HepG2 (cell line): ENCODE data around the gene CLIC1. TPM values are rescaled to one million over a fixed set of nuclear protein-coding genes. Genes with fewer than 3 reads are reported as not detected.

ENCODE experiments used
- ATAC-seq: fragments of 200-7000 bp; cut with Tn5 transposase; 3 replicates; pipeline ENCODE4 v1.9.1; 2020; ENCODE audit warnings: mild to moderate bottlenecking, moderate library complexity
- BruUV-seq: library from RNA; stranded (reverse); fragments of 400-500 nt; replicated peaks from 2 replicates; lab custom pipeline; 2021; lab: Mats Ljungman, UMichigan
- CTCF ChIA-PET: fragments of 300-600 bp; formaldehyde crosslinking; extraction: SDS; loops from one replicate; lab custom pipeline; 2021; ENCODE audit warnings: low total read pairs, inconsistent platforms, low intra/inter-chr PET ratio; lab: Yijun Ruan, JAX
- POLR2A ChIA-PET: fragments of 350-600 bp; sonication (Branson Sonifier 250); formaldehyde crosslinking; loops from one replicate; lab custom pipeline; 2020; ENCODE audit warnings: antibody characterized with exemption, inconsistent platforms; lab: Yijun Ruan, JAX
- DNase-seq: peaks from one replicate; pipeline ENCODE4 v3.0.0-alpha.2; 2015; ENCODE audit warnings: low spot score
- FAIRE-seq: peaks from 3 replicates; lab custom pipeline; 2011; peaks lifted over from hg19 to GRCh38; lab: Jason Lieb, UNC
- H2AFZ ChIP-seq: one replicate; pipeline ENCODE4 v1.6.1; 2011; ENCODE audit warnings: low read length, inconsistent platforms
- H3K27ac ChIP-seq: fragments of 300-600 bp; 3 replicates; pipeline ENCODE4 v1.8.0; 2011; ENCODE audit warnings: mixed run types, mild to moderate bottlenecking, mixed read lengths, low read length, inconsistent platforms; ENCODE audit not compliant: insufficient read depth; ENCODE audit errors: extremely low read length
- H3K27me3 ChIP-seq, 2 experiments: fragments of 200-600 bp in 1 of 2; 2 replicates in 1 of 2; 3 replicates in 1 of 2; pipeline versions ENCODE4 v1.6.0 to v1.8.0; 2011; ENCODE audit warnings: low read length in 2 of 2, mild to moderate bottlenecking in 2 of 2, moderate library complexity in 2 of 2, inconsistent platforms in 1 of 2; ENCODE audit not compliant: insufficient read depth in 2 of 2, control insufficient read depth in 1 of 2
- H3K36me3 ChIP-seq, 2 experiments: fragments of 200-600 bp in 1 of 2; replicated peaks in 1 of 2; 2 replicates in 1 of 2; 3 replicates in 1 of 2; pipeline versions ENCODE4 v1.5.1 to v1.8.0; 2011; ENCODE audit warnings: low read length in 2 of 2, inconsistent platforms in 1 of 2; ENCODE audit not compliant: insufficient read depth in 2 of 2, control insufficient read depth in 1 of 2
- H3K4me1 ChIP-seq: 2 replicates; pipeline ENCODE4 v1.5.1; 2012; ENCODE audit warnings: low read length, inconsistent platforms; ENCODE audit not compliant: insufficient read depth
- H3K4me2 ChIP-seq: 2 replicates; pipeline ENCODE4 v1.6.0; 2011; ENCODE audit warnings: low read depth, low read length, inconsistent platforms
- H3K4me3 ChIP-seq, 3 experiments: fragments of 200-600 bp in 1 of 3; sonication (generic), shearing (Covaris generic) in 1 of 3; replicated peaks in 1 of 3; 2 replicates each; pipeline ENCODE4 v1.5.1; 2011 to 2016; ENCODE audit warnings: low read length in 3 of 3, inconsistent platforms in 2 of 3, low read depth in 2 of 3, mild to moderate bottlenecking in 2 of 3, control low read depth in 1 of 3, mixed read lengths in 1 of 3; ENCODE audit not compliant: insufficient read depth in 1 of 3
- H3K79me2 ChIP-seq: one replicate; pipeline ENCODE4 v1.6.1; 2011; ENCODE audit warnings: low read length, inconsistent platforms; ENCODE audit not compliant: insufficient read depth
- H3K9ac ChIP-seq: 2 replicates; pipeline ENCODE4 v1.6.0; 2011; ENCODE audit warnings: mild to moderate bottlenecking, low read depth, low read length, inconsistent platforms; ENCODE audit not compliant: insufficient read depth
- H3K9me3 ChIP-seq: 2 replicates; pipeline ENCODE4 v1.5.1; 2012; ENCODE audit warnings: mild to moderate bottlenecking, low read length
- H4K20me1 ChIP-seq: 2 replicates; pipeline ENCODE4 v1.6.0; 2011; ENCODE audit warnings: inconsistent platforms, mild to moderate bottlenecking, low read length, moderate library complexity; ENCODE audit not compliant: insufficient read depth
- FIP1L1 ChIP-seq: fragments of 200-400 bp; formaldehyde crosslinking; IDR thresholded peaks from 2 replicates; pipeline ENCODE4 v1.6.1; 2018; ENCODE audit warnings: low read depth, mild to moderate bottlenecking, low read length, moderate library complexity, borderline replicate concordance; ENCODE audit not compliant: insufficient read depth
- PCBP2 ChIP-seq: fragments of 200-400 bp; formaldehyde crosslinking; optimal IDR thresholded peaks from 2 replicates; pipeline ENCODE3; 2018; ENCODE audit warnings: low read length, low read depth; ENCODE audit not compliant: poor library complexity, severe bottlenecking
- POLR2G ChIP-seq: fragments of 200-400 bp; formaldehyde crosslinking; IDR thresholded peaks from 2 replicates; pipeline ENCODE4 v1.6.1; 2018; ENCODE audit warnings: mild to moderate bottlenecking, low read depth, low read length, moderate library complexity
- RARA ChIP-seq: IDR thresholded peaks from 2 replicates; pipeline ENCODE4 v1.6.1; 2016; ENCODE audit warnings: missing genetic modification reagents, missing compliant biosample characterization
- SMYD3 ChIP-seq: sonication (generic); formaldehyde crosslinking; IDR thresholded peaks from 2 replicates; pipeline ENCODE4 v1.8.1; 2023; ENCODE audit warnings: mild to moderate bottlenecking, missing genetic modification reagents
- SSRP1 ChIP-seq: IDR thresholded peaks from 2 replicates; pipeline ENCODE4 v1.6.1; 2016; ENCODE audit warnings: control low read depth
- ZBTB25 ChIP-seq: IDR thresholded peaks from 2 replicates; pipeline ENCODE4 v1.6.1; 2018; ENCODE audit warnings: missing genetic modification reagents
- ZNF263 ChIP-seq: sonication (generic); formaldehyde crosslinking; IDR thresholded peaks from 2 replicates; pipeline ENCODE4 v1.4.0; 2020; ENCODE audit warnings: missing genetic modification reagents
- ZNF556 ChIP-seq: sonication (generic); formaldehyde crosslinking; IDR thresholded peaks from 2 replicates; pipeline ENCODE4 v1.4.0; 2020; ENCODE audit warnings: mild to moderate bottlenecking, missing genetic modification reagents, borderline replicate concordance
- whole genome bisulfite sequencing: methylation state at CpG from one replicate; pipeline ENCODE4 v1.1.6; 2017; ENCODE audit warnings: low lambda C conversion rate; 5-methylcytosine and 5-hydroxymethylcytosine counted together
- in situ Hi-C: cut with HindIII; loops from 2 replicates; pipeline ENCODE4 v1.10.0; 2017; ENCODE audit warnings: low pct_unique_long_range_greater_than_20kb; ENCODE audit not compliant: extremely low pct_ligation_motif_present
- intact Hi-C: fragments of 100-400 bp; cut with micrococcal nuclease; formaldehyde crosslinking; loops from one replicate; pipeline ENCODE4 v1.10.0; 2022; ENCODE audit not compliant: unreplicated experiment
- polyA plus RNA-seq, 8 experiments: library from polyadenylated mRNA; depleted of rRNA in 3 of 8; stranded (reverse) in 7 of 8; unstranded in 1 of 8; fragments of >200 nt; fragmentation: Illumina TruSeq in 4 of 8; extraction: Trizol in 4 of 8; gene quantifications; 2 replicates each; pipeline versions ENCODE4 v1.2.1 to v1.2.3, GENCODE V29; 2011 to 2016; ENCODE audit warnings: low read depth in 4 of 8, missing spikeins in 1 of 8, mixed read lengths in 1 of 8; ENCODE audit not compliant: insufficient read depth in 1 of 8
- total RNA-seq, 5 experiments: library from RNA; depleted of rRNA; stranded (reverse); fragments of >200 nt; fragmentation: Illumina TruSeq; extraction: Trizol; gene quantifications; 2 replicates each; pipeline ENCODE4 v1.2.3, GENCODE V29; 2016; ENCODE audit warnings: low read depth in 1 of 5
- TF ChIP-seq, protein P1 (sequence below): sonication (generic); formaldehyde crosslinking; IDR thresholded peaks from 2 replicates; pipeline ENCODE4 v1.5.0; 2020; ENCODE audit warnings: mild to moderate bottlenecking, missing genetic modification reagents
- TF ChIP-seq, protein P2 (sequence below): sonication (generic); formaldehyde crosslinking; IDR thresholded peaks from 2 replicates; pipeline ENCODE4 v1.5.1; 2020; ENCODE audit warnings: missing genetic modification reagents, mild to moderate bottlenecking, borderline replicate concordance

CLIC1 gene
- total and polyA plus RNA-seq, 2 of the 13 experiments (the other 11 are each of a cell fraction or from before 2014, with no cell fraction given), result 602 to 891 TPM

DNA sequence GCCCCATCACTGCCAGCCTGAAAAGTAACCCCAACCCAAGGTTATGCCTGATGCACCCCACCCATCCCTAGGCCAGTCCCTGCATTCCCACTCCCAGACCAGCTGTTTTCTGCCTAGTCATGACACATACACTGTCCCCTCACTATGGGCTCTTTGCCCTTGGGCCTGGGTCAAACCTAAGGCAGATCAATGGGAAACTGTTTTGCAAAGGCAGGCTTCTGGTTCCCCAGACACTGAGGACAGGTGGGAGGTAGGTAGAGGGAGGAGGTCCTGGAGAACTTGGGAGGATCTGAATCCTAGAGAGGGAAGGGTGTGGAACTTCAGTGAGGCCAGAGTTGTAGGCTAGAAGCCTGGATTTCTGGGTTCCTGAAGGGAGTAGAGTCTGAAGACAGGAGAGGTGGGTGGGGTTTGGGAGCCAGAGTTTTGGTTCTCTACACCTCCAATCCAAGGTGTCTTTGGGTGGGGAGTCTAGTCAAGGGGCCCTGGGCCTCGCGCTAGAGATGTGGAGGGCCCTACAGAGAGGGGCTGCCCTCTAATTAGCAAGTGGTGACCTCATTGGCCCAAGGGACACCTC lies 2.0 kb downstream of the CLIC1 start (continued):
- TF ChIP-seq, protein P1, sequence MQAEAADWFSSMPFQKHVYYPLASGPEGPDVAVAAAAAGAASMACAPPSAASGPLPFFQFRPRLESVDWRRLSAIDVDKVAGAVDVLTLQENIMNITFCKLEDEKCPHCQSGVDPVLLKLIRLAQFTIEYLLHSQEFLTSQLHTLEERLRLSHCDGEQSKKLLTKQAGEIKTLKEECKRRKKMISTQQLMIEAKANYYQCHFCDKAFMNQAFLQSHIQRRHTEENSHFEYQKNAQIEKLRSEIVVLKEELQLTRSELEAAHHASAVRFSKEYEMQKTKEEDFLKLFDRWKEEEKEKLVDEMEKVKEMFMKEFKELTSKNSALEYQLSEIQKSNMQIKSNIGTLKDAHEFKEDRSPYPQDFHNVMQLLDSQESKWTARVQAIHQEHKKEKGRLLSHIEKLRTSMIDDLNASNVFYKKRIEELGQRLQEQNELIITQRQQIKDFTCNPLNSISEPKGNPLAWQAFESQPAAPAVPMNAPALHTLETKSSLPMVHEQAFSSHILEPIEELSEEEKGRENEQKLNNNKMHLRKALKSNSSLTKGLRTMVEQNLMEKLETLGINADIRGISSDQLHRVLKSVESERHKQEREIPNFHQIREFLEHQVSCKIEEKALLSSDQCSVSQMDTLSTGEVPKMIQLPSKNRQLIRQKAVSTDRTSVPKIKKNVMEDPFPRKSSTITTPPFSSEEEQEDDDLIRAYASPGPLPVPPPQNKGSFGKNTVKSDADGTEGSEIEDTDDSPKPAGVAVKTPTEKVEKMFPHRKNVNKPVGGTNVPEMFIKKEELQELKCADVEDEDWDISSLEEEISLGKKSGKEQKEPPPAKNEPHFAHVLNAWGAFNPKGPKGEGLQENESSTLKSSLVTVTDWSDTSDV (CRISPR knock-in tag), result no peak
- TF ChIP-seq ZBTB25 (no peak), ZNF556 (CRISPR knock-in tag) (peak; percentile 53; the same call in 1 of the 2 replicates), ZNF263 (CRISPR knock-in tag) (0 out of 2 replicates have a peak, but pooled peaks have one; percentile 8), SSRP1 (no peak), RARA (CRISPR knock-in tag) (no peak)

GRCh38 chr6:31733734-31734133 lies 2.6 kb downstream of the CLIC1 start:
- H3K79me2 ChIP-seq, result peaks cover 41% of the 10 kb centered on the region
- in situ Hi-C loops (loop anchor here (5.0 kb wide), 1 partner anchor 34 kb away; no protein-coding TSS in a partner anchor), intact Hi-C loops (no loop called here)
- H3K9ac ChIP-seq, result peak overlapping the region; percentile 98
- ChIA-PET POLR2A (interaction anchor here (1.8 to 11.3 kb wide), 5 partner anchors 13 to 62 kb away, joined by 4 to 279 read pairs (median 66); partner anchors contain the start of genes VARS1 and VWA7), CTCF (interaction anchor here (1.3 kb wide), 1 partner anchor 36 kb away, joined by 3 read pairs; no protein-coding TSS in a partner anchor)
- H3K4me2 ChIP-seq, result peak overlapping the region; percentile 98
- H2AFZ ChIP-seq, result no peak overlapping the region
- peak overlapping the region; percentile 99 for H3K27ac ChIP-seq
- no peaks in the 10 kb centered on the region for H3K9me3 ChIP-seq
- ATAC-seq (no peak), DNase-seq (no peak), FAIRE-seq (no peak)
- peaks cover 19 to 42% of the 10 kb centered on the region in 2 experiments for H3K36me3 ChIP-seq
- peaks cover 33% of the 10 kb centered on the region; the same call in 1 of the 2 replicates for H4K20me1 ChIP-seq
- BruUV-seq, result no TSS peak
- no peaks in the 10 kb centered on the region; a peak in 1 of 5 replicates for H3K27me3 ChIP-seq
- H3K4me3 ChIP-seq, result peak overlapping the region; percentile 14 to 92 (median 71); a peak in 5 of 6 replicates
- 92% methylated on average over 4 of the region's 4 CpGs for WGBS
- H3K4me1 ChIP-seq, result peaks cover 77% of the 10 kb centered on the region
- 0 out of 2 replicates have a peak, but pooled peaks have one; percentile 25 for TF ChIP-seq POLR2G
- TF ChIP-seq, protein P2, sequence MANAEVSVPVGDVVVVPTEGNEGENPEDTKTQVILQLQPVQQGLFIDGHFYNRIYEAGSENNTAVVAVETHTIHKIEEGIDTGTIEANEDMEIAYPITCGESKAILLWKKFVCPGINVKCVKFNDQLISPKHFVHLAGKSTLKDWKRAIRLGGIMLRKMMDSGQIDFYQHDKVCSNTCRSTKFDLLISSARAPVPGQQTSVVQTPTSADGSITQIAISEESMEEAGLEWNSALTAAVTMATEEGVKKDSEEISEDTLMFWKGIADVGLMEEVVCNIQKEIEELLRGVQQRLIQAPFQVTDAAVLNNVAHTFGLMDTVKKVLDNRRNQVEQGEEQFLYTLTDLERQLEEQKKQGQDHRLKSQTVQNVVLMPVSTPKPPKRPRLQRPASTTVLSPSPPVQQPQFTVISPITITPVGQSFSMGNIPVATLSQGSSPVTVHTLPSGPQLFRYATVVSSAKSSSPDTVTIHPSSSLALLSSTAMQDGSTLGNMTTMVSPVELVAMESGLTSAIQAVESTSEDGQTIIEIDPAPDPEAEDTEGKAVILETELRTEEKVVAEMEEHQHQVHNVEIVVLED (CRISPR knock-in tag), result 0 out of 2 replicates have a peak, but pooled peaks have one; percentile 6
- TF ChIP-seq PCBP2, result peak; percentile 65
- TF ChIP-seq SMYD3 (CRISPR knock-in tag), result no peak
- 0 out of 2 replicates have a peak, but pooled peaks have one; percentile 55 for TF ChIP-seq FIP1L1
